HepG2 (cell line): ENCODE results near the gene SLC9A9. TPM values are rescaled to one million over a fixed set of nuclear protein-coding genes. Genes with fewer than 3 reads are reported as not detected.

Experiments
- ATAC-seq: fragments of 200-7000 bp; cut with Tn5 transposase; 3 replicates; pipeline ENCODE4 v1.9.1; 2020; ENCODE audit warnings: mild to moderate bottlenecking, moderate library complexity
- BruUV-seq: library from RNA; stranded (reverse); fragments of 400-500 nt; replicated peaks from 2 replicates; lab custom pipeline; 2021; lab: Mats Ljungman, UMichigan
- CTCF ChIA-PET: fragments of 300-600 bp; formaldehyde crosslinking; extraction: SDS; loops from one replicate; lab custom pipeline; 2021; ENCODE audit warnings: low total read pairs, inconsistent platforms, low intra/inter-chr PET ratio; lab: Yijun Ruan, JAX
- POLR2A ChIA-PET: fragments of 350-600 bp; sonication (Branson Sonifier 250); formaldehyde crosslinking; loops from one replicate; lab custom pipeline; 2020; ENCODE audit warnings: antibody characterized with exemption, inconsistent platforms; lab: Yijun Ruan, JAX
- DNase-seq: peaks from one replicate; pipeline ENCODE4 v3.0.0-alpha.2; 2015; ENCODE audit warnings: low spot score
- FAIRE-seq: peaks from 3 replicates; lab custom pipeline; 2011; peaks lifted over from hg19 to GRCh38; lab: Jason Lieb, UNC
- H2AFZ ChIP-seq: one replicate; pipeline ENCODE4 v1.6.1; 2011; ENCODE audit warnings: low read length, inconsistent platforms
- H3K27ac ChIP-seq: fragments of 300-600 bp; 3 replicates; pipeline ENCODE4 v1.8.0; 2011; ENCODE audit warnings: mixed run types, mild to moderate bottlenecking, mixed read lengths, low read length, inconsistent platforms; ENCODE audit not compliant: insufficient read depth; ENCODE audit errors: extremely low read length
- H3K27me3 ChIP-seq, 2 experiments: fragments of 200-600 bp in 1 of 2; 2 replicates in 1 of 2; 3 replicates in 1 of 2; pipeline versions ENCODE4 v1.6.0 to v1.8.0; 2011; ENCODE audit warnings: low read length in 2 of 2, mild to moderate bottlenecking in 2 of 2, moderate library complexity in 2 of 2, inconsistent platforms in 1 of 2; ENCODE audit not compliant: insufficient read depth in 2 of 2, control insufficient read depth in 1 of 2
- H3K36me3 ChIP-seq, 2 experiments: fragments of 200-600 bp in 1 of 2; replicated peaks in 1 of 2; 2 replicates in 1 of 2; 3 replicates in 1 of 2; pipeline versions ENCODE4 v1.5.1 to v1.8.0; 2011; ENCODE audit warnings: low read length in 2 of 2, inconsistent platforms in 1 of 2; ENCODE audit not compliant: insufficient read depth in 2 of 2, control insufficient read depth in 1 of 2
- H3K4me1 ChIP-seq: 2 replicates; pipeline ENCODE4 v1.5.1; 2012; ENCODE audit warnings: low read length, inconsistent platforms; ENCODE audit not compliant: insufficient read depth
- H3K4me2 ChIP-seq: 2 replicates; pipeline ENCODE4 v1.6.0; 2011; ENCODE audit warnings: low read depth, low read length, inconsistent platforms
- H3K4me3 ChIP-seq, 3 experiments: fragments of 200-600 bp in 1 of 3; sonication (generic), shearing (Covaris generic) in 1 of 3; replicated peaks in 1 of 3; 2 replicates each; pipeline ENCODE4 v1.5.1; 2011 to 2016; ENCODE audit warnings: low read length in 3 of 3, inconsistent platforms in 2 of 3, low read depth in 2 of 3, mild to moderate bottlenecking in 2 of 3, control low read depth in 1 of 3, mixed read lengths in 1 of 3; ENCODE audit not compliant: insufficient read depth in 1 of 3
- H3K79me2 ChIP-seq: one replicate; pipeline ENCODE4 v1.6.1; 2011; ENCODE audit warnings: low read length, inconsistent platforms; ENCODE audit not compliant: insufficient read depth
- H3K9ac ChIP-seq: 2 replicates; pipeline ENCODE4 v1.6.0; 2011; ENCODE audit warnings: mild to moderate bottlenecking, low read depth, low read length, inconsistent platforms; ENCODE audit not compliant: insufficient read depth
- H3K9me3 ChIP-seq: 2 replicates; pipeline ENCODE4 v1.5.1; 2012; ENCODE audit warnings: mild to moderate bottlenecking, low read length
- H4K20me1 ChIP-seq: 2 replicates; pipeline ENCODE4 v1.6.0; 2011; ENCODE audit warnings: inconsistent platforms, mild to moderate bottlenecking, low read length, moderate library complexity; ENCODE audit not compliant: insufficient read depth
- CREB3 ChIP-seq: sonication (generic); formaldehyde crosslinking; IDR thresholded peaks from 2 replicates; pipeline ENCODE4 v1.5.0; 2020; ENCODE audit warnings: missing genetic modification reagents
- KLF16 ChIP-seq, 2 experiments: sonication (generic) in 1 of 2; formaldehyde crosslinking in 1 of 2; IDR thresholded peaks; 2 replicates each; pipeline versions ENCODE4 v1.6.1 to v1.8.0; 2016 to 2023; ENCODE audit warnings: missing genetic modification reagents in 2 of 2, missing compliant biosample characterization in 1 of 2
- MED13 ChIP-seq: sonication (generic); formaldehyde crosslinking; IDR thresholded peaks from 2 replicates; pipeline ENCODE4 v1.5.0; 2020; ENCODE audit warnings: missing genetic modification reagents
- PAX8 ChIP-seq: sonication (generic); formaldehyde crosslinking; IDR thresholded peaks from 2 replicates; pipeline ENCODE4 v1.8.0; 2022; ENCODE audit warnings: mild to moderate bottlenecking, missing genetic modification reagents, borderline replicate concordance
- ZBTB2 ChIP-seq: sonication (generic); formaldehyde crosslinking; IDR thresholded peaks from 2 replicates; pipeline ENCODE4 v1.8.0; 2022; ENCODE audit warnings: low read depth, missing genetic modification reagents
- ZFP36L1 ChIP-seq: sonication (generic); formaldehyde crosslinking; IDR thresholded peaks from 2 replicates; pipeline ENCODE4 v1.8.0; 2022; ENCODE audit warnings: mild to moderate bottlenecking, missing genetic modification reagents, moderate library complexity
- ZKSCAN1 ChIP-seq: fragments of 150-350 bp; IDR thresholded peaks from 2 replicates; pipeline ENCODE4 v1.6.1; 2014; ENCODE audit warnings: low read length
- ZNF337 ChIP-seq: sonication (generic); formaldehyde crosslinking; IDR thresholded peaks from 2 replicates; pipeline ENCODE4 v1.5.1; 2020; ENCODE audit warnings: missing genetic modification reagents, low read depth, mild to moderate bottlenecking, borderline replicate concordance
- ZNF382 ChIP-seq: sonication (generic); formaldehyde crosslinking; IDR thresholded peaks from 2 replicates; pipeline ENCODE4 v1.5.0; 2020; ENCODE audit warnings: missing genetic modification reagents, mild to moderate bottlenecking, borderline replicate concordance
- ZNF513 ChIP-seq: sonication (generic); formaldehyde crosslinking; conservative IDR thresholded peaks from 2 replicates; pipeline ENCODE4 v1.5.0; 2020; ENCODE audit warnings: missing genetic modification reagents
- ZNF709 ChIP-seq: sonication (generic); formaldehyde crosslinking; IDR thresholded peaks from 2 replicates; pipeline ENCODE4 v1.5.0; 2020; ENCODE audit warnings: mild to moderate bottlenecking, missing genetic modification reagents
- WGBS: methylation state at CpG from one replicate; pipeline ENCODE4 v1.1.6; 2017; ENCODE audit warnings: low lambda C conversion rate; 5-methylcytosine and 5-hydroxymethylcytosine counted together
- in situ Hi-C: cut with HindIII; loops from 2 replicates; pipeline ENCODE4 v1.10.0; 2017; ENCODE audit warnings: low pct_unique_long_range_greater_than_20kb; ENCODE audit not compliant: extremely low pct_ligation_motif_present
- intact Hi-C: fragments of 100-400 bp; cut with micrococcal nuclease; formaldehyde crosslinking; loops from one replicate; pipeline ENCODE4 v1.10.0; 2022; ENCODE audit not compliant: unreplicated experiment
- polyA plus RNA-seq, 8 experiments: library from polyadenylated mRNA; depleted of rRNA in 3 of 8; stranded (reverse) in 7 of 8; unstranded in 1 of 8; fragments of >200 nt; fragmentation: Illumina TruSeq in 4 of 8; extraction: Trizol in 4 of 8; gene quantifications; 2 replicates each; pipeline versions ENCODE4 v1.2.1 to v1.2.3, GENCODE V29; 2011 to 2016; ENCODE audit warnings: low read depth in 4 of 8, missing spikeins in 1 of 8, mixed read lengths in 1 of 8; ENCODE audit not compliant: insufficient read depth in 1 of 8
- total RNA-seq, 5 experiments: library from RNA; depleted of rRNA; stranded (reverse); fragments of >200 nt; fragmentation: Illumina TruSeq; extraction: Trizol; gene quantifications; 2 replicates each; pipeline ENCODE4 v1.2.3, GENCODE V29; 2016; ENCODE audit warnings: low read depth in 1 of 5

Gene SLC9A9
- total and polyA plus RNA-seq, 2 of the 13 experiments (the other 11 are each of a cell fraction or from before 2014, with no cell fraction given) = not detected

- no peak for TF ChIP-seq ZBTB2 (CRISPR knock-in tag)
Observed at GRCh38 chr3:143348486-143349327, 499.6 kb downstream of the SLC9A9 start (continued).

- in situ Hi-C loops = no loop called here
Observed at GRCh38 chr3:143344516-143345165, 503.6 kb downstream of the SLC9A9 start.

GRCh38 chr3:143343944-143344343 lies 504.3 kb downstream of the SLC9A9 start:
- intact Hi-C loops (no loop called here), in situ Hi-C loops (no loop called here)
- Histone ChIP-seq H3K79me2 (no peaks in the 10 kb centered on the region), H4K20me1 (no peaks in the 10 kb centered on the region), H3K4me2 (no peak overlapping the region), H3K4me3 (no peak overlapping the region), H3K36me3 (no peaks in the 10 kb centered on the region), H3K27ac (no peak overlapping the region), H3K4me1 (no peaks in the 10 kb centered on the region), H3K9ac (no peak overlapping the region), H3K27me3 (no peaks in the 10 kb centered on the region), H3K9me3 (no peaks in the 10 kb centered on the region), H2AFZ (no peak overlapping the region)
- no peak for DNase-seq
- no peak for FAIRE-seq
- CTCF ChIA-PET = no interaction called here
- no TSS peak for BruUV-seq
- WGBS = 5% methylated on average over 1 of the region's 1 CpG
- POLR2A ChIA-PET = no interaction called here
- ATAC-seq = no peak
- TF ChIP-seq KLF16 (CRISPR knock-in tag; IDR thresholded peaks at IDR 0.05) (no peak), ZNF382 (no peak), MED13 (CRISPR knock-in tag) (no peak), ZNF337 (CRISPR knock-in tag) (no peak), ZNF513 (CRISPR knock-in tag) (no peak), PAX8 (CRISPR knock-in tag) (no peak), CREB3 (no peak), ZNF709 (CRISPR knock-in tag) (no peak), ZFP36L1 (no peak)

More at GRCh38 chr3:143344516-143345165, 503.6 kb downstream of the SLC9A9 start:
- BruUV-seq = no TSS peak
- Histone ChIP-seq H2AFZ (no peak overlapping the region), H3K4me3 (no peak overlapping the region), H3K4me2 (no peak overlapping the region), H3K36me3 (no peaks in the 10 kb centered on the region), H3K27me3 (no peaks in the 10 kb centered on the region), H3K27ac (no peak overlapping the region), H3K9ac (no peak overlapping the region), H3K79me2 (no peaks in the 10 kb centered on the region), H3K4me1 (no peaks in the 10 kb centered on the region), H3K9me3 (no peaks in the 10 kb centered on the region), H4K20me1 (no peaks in the 10 kb centered on the region)
- ATAC-seq = no peak
- ChIA-PET CTCF (no interaction called here), POLR2A (no interaction called here)
- 2% methylated on average over 1 of the region's 1 CpG for WGBS
- intact Hi-C loops = no loop called here
- DNase-seq = no peak
- TF ChIP-seq ZKSCAN1 = no peak
- no peak for FAIRE-seq
